H9 (cell line): Measurements from ENCODE around the gene MRM2. TPM values are rescaled to one million over a fixed set of nuclear protein-coding genes. Genes with fewer than 3 reads are reported as not detected.
A peak's percentile ranks its signal among the peaks of the same experiment; 100 is the strongest.

Experiments
- DNase-seq: peaks from one replicate; pipeline ENCODE4 v3.0.0-alpha.2; 2017
- H2AFZ ChIP-seq: one replicate; pipeline ENCODE4 v1.6.1; 2013; ENCODE audit warnings: mild to moderate bottlenecking, low read length, control low read depth, moderate library complexity
- H2AK5ac ChIP-seq: 2 replicates; pipeline ENCODE4 v1.6.1; 2013; ENCODE audit warnings: low read length, control low read depth, mixed read lengths; ENCODE audit not compliant: insufficient read length
- H2BK120ac ChIP-seq: one replicate; pipeline ENCODE4 v1.6.1; 2013; ENCODE audit warnings: low read depth, mild to moderate bottlenecking, low read length, control low read depth, inconsistent platforms; ENCODE audit not compliant: poor library complexity, severe bottlenecking
- H2BK12ac ChIP-seq: 2 replicates; pipeline ENCODE4 v1.6.1; 2013; ENCODE audit warnings: low read length, control low read depth, mixed read lengths, low read depth; ENCODE audit not compliant: insufficient read length
- H2BK15ac ChIP-seq: 2 replicates; pipeline ENCODE4 v1.6.1; 2013; ENCODE audit warnings: low read depth, low read length, control low read depth
- H2BK20ac ChIP-seq: one replicate; pipeline ENCODE4 v1.6.1; 2013; ENCODE audit warnings: low read depth, mild to moderate bottlenecking, low read length, control low read depth, inconsistent platforms; ENCODE audit not compliant: poor library complexity, severe bottlenecking
- H2BK5ac ChIP-seq: 2 replicates; pipeline ENCODE4 v1.6.1; 2013; ENCODE audit warnings: low read length, control low read depth, mixed read lengths; ENCODE audit not compliant: insufficient read length
- H3K14ac ChIP-seq: 2 replicates; pipeline ENCODE4 v1.6.1; 2013; ENCODE audit warnings: low read length, control low read depth; ENCODE audit not compliant: insufficient read depth
- H3K18ac ChIP-seq: 2 replicates; pipeline ENCODE4 v1.6.1; 2013; ENCODE audit warnings: low read depth, mild to moderate bottlenecking, mixed read lengths, low read length, control low read depth; ENCODE audit not compliant: insufficient read length
- H3K23ac ChIP-seq: 2 replicates; pipeline ENCODE4 v1.6.1; 2013; ENCODE audit warnings: low read length, control low read depth, mixed read lengths, low read depth; ENCODE audit not compliant: insufficient read length
- H3K23me2 ChIP-seq: 2 replicates; pipeline ENCODE4 v1.6.1; 2013; ENCODE audit warnings: low read depth, mild to moderate bottlenecking, mixed read lengths, low read length, control low read depth; ENCODE audit not compliant: insufficient read length, poor library complexity, severe bottlenecking
- H3K27ac ChIP-seq: 2 replicates; pipeline ENCODE4 v1.5.1; 2013; ENCODE audit warnings: low read length, control low read depth, mixed read lengths, low read depth; ENCODE audit not compliant: insufficient read length
- H3K27me3 ChIP-seq: 2 replicates; pipeline ENCODE4 v1.6.1; 2013; ENCODE audit warnings: low read length, control low read depth, inconsistent platforms; ENCODE audit not compliant: insufficient read depth
- H3K4ac ChIP-seq: 2 replicates; pipeline ENCODE4 v1.6.1; 2013; ENCODE audit warnings: low read depth, mild to moderate bottlenecking, control low read depth, inconsistent platforms, low read length, moderate library complexity
- H3K4me1 ChIP-seq: 2 replicates; pipeline ENCODE4 v1.6.1; 2013; ENCODE audit warnings: low read length, control low read depth, inconsistent platforms; ENCODE audit not compliant: insufficient read depth
- H3K4me2 ChIP-seq: 2 replicates; pipeline ENCODE4 v1.6.1; 2013; ENCODE audit warnings: low read length, control low read depth, mixed read lengths; ENCODE audit not compliant: insufficient read length, insufficient read depth
- H3K56ac ChIP-seq: 2 replicates; pipeline ENCODE4 v1.6.1; 2013; ENCODE audit warnings: low read depth, mild to moderate bottlenecking, mixed read lengths, low read length, control low read depth; ENCODE audit not compliant: insufficient read length
- H3K79me1 ChIP-seq: 2 replicates; pipeline ENCODE4 v1.6.1; 2013; ENCODE audit warnings: low read depth, mild to moderate bottlenecking, moderate library complexity, low read length, control low read depth, inconsistent platforms; ENCODE audit not compliant: insufficient read depth, poor library complexity, severe bottlenecking
- H3K79me2 ChIP-seq: 2 replicates; pipeline ENCODE4 v1.6.1; 2013; ENCODE audit warnings: low read length, control low read depth, inconsistent platforms; ENCODE audit not compliant: insufficient read depth
- H3K9ac ChIP-seq: 2 replicates; pipeline ENCODE4 v1.6.1; 2013; ENCODE audit warnings: low read length, control low read depth, mixed read lengths; ENCODE audit not compliant: insufficient read length; ENCODE audit errors: extremely low read depth
- H3K9me3 ChIP-seq: one replicate; pipeline ENCODE4 v1.6.1; 2013; ENCODE audit warnings: low read depth, low read length, inconsistent platforms; ENCODE audit not compliant: control insufficient read depth
- H3T11ph ChIP-seq: one replicate; pipeline ENCODE4 v1.6.1; 2013; ENCODE audit warnings: mild to moderate bottlenecking, low read length, control low read depth, inconsistent platforms
- H4K20me1 ChIP-seq: one replicate; pipeline ENCODE4 v1.6.1; 2013; ENCODE audit not compliant: control insufficient read depth, insufficient read length, insufficient read depth
- H4K5ac ChIP-seq: 2 replicates; pipeline ENCODE4 v1.6.1; 2013; ENCODE audit warnings: low read depth, mild to moderate bottlenecking, mixed read lengths, low read length, control low read depth; ENCODE audit not compliant: insufficient read length
- H4K8ac ChIP-seq: replicated peaks from 2 replicates; pipeline ENCODE4 v1.6.1; 2013; ENCODE audit warnings: low read length, control low read depth, mixed read lengths, low read depth; ENCODE audit not compliant: insufficient read length
- H4K91ac ChIP-seq: 2 replicates; pipeline ENCODE4 v1.6.1; 2013; ENCODE audit warnings: low read depth, mild to moderate bottlenecking, moderate library complexity, mixed read lengths, low read length, control low read depth; ENCODE audit not compliant: insufficient read length
- H3K27ac Mint-ChIP-seq, 3 experiments: 2 replicates in 2 of 3; 3 replicates in 1 of 3; pipeline ENCODE4 v1.8.0; 2020 to 2021; ENCODE audit warnings: mixed read lengths in 3 of 3, mild to moderate bottlenecking in 1 of 3, moderate library complexity in 1 of 3
- H3K27me3 Mint-ChIP-seq: 2 replicates; pipeline ENCODE4 v1.8.0; 2021; ENCODE audit warnings: low read depth, mild to moderate bottlenecking, moderate library complexity, mixed read lengths
- H3K36me3 Mint-ChIP-seq, 3 experiments: 2 replicates in 2 of 3; 3 replicates in 1 of 3; pipeline ENCODE4 v1.8.0; 2020 to 2021; ENCODE audit warnings: low read depth in 3 of 3, mixed read lengths in 3 of 3; ENCODE audit not compliant: insufficient read depth in 1 of 3
- H3K4me1 Mint-ChIP-seq, 2 experiments: 2 replicates each; pipeline ENCODE4 v1.8.0; 2020; ENCODE audit warnings: mixed read lengths in 2 of 2
- H3K4me3 Mint-ChIP-seq, 2 experiments: 2 replicates in 1 of 2; 3 replicates in 1 of 2; pipeline ENCODE4 v1.8.0; 2020 to 2021; ENCODE audit warnings: mild to moderate bottlenecking in 2 of 2, mixed read lengths in 2 of 2, moderate library complexity in 1 of 2
- H3K9me3 Mint-ChIP-seq, 2 experiments: 2 replicates in 1 of 2; 3 replicates in 1 of 2; pipeline ENCODE4 v1.8.0; 2020; ENCODE audit warnings: mild to moderate bottlenecking in 2 of 2, mixed read lengths in 2 of 2, moderate library complexity in 1 of 2
- CTCF ChIP-seq: fragments of 200-600 bp; sonication (generic); conservative IDR thresholded peaks from 3 replicates; pipeline ENCODE4 v1.8.0; 2021; ENCODE audit warnings: antibody characterized with exemption, mild to moderate bottlenecking
- WGBS: extraction: QIAGEN DNeasy Blood & Tissue Kit; methylation state at CpG from one replicate; pipeline ENCODE4 v1.1.7; 2013; ENCODE audit warnings: missing lambda C conversion rate, low lambda C conversion rate, mixed read lengths; ENCODE audit not compliant: insufficient read length; ENCODE audit errors: extremely low coverage; 5-methylcytosine and 5-hydroxymethylcytosine counted together
- total RNA-seq: library from RNA; stranded (reverse); gene quantifications from 2 replicates; pipeline ENCODE4 v1.2.1, GENCODE V29; 2021

The MRM2 gene
- total RNA-seq, 1 experiment from 2014 or later = 59.0 TPM

- Histone ChIP-seq H2BK20ac (no peak overlapping the region), H4K5ac (no peak overlapping the region), H2AFZ (no peak overlapping the region), H4K8ac (no peak overlapping the region), H2BK12ac (no peak overlapping the region), H3K23ac (no peak overlapping the region), H3K27ac (no peak overlapping the region), H3K56ac (no peak overlapping the region), H4K91ac (no peak overlapping the region), H4K20me1 (no peaks in the 10 kb centered on the region), H3K23me2 (no peaks in the 10 kb centered on the region), H3K18ac (no peak overlapping the region), H3K79me2 (no peaks in the 10 kb centered on the region; the same call in 1 of the 2 replicates), H3K9ac (no peak overlapping the region), H3K9me3 (no peaks in the 10 kb centered on the region), H3K14ac (no peak overlapping the region), H3K79me1 (no peaks in the 10 kb centered on the region), H3K27me3 (no peaks in the 10 kb centered on the region), H3T11ph (no peak overlapping the region), H2AK5ac (no peak overlapping the region), H2BK15ac (no peak overlapping the region), H3K4me1 (no peaks in the 10 kb centered on the region), H3K4me2 (no peak overlapping the region), H3K4ac (no peak overlapping the region), H2BK120ac (no peak overlapping the region), H2BK5ac (no peak overlapping the region)
- no peaks in the 10 kb centered on the region for H3K9me3 Mint-ChIP-seq
- DNase-seq = no peak
- H3K27ac Mint-ChIP-seq = peak overlapping the region in 2 of 3 experiments; percentile 28 to 64; a peak in 4 of 7 replicates
- H3K27me3 Mint-ChIP-seq = no peaks in the 10 kb centered on the region
- peaks cover under 1 to 4% of the 10 kb centered on the region in 2 experiments; a peak in 3 of 4 replicates for H3K4me1 Mint-ChIP-seq
- H3K36me3 Mint-ChIP-seq = no peaks in the 10 kb centered on the region; a peak in 3 of 7 replicates
- TF ChIP-seq CTCF = no peak
- WGBS = no CpG with 5 or more reads among the region's 6 CpGs
- no peak overlapping the region for H3K4me3 Mint-ChIP-seq
These were observed 48.9 kb upstream of the MRM2 start for GRCh38 chr7:2290877-2291276.
